GM19463 (cell line): ENCODE results near the gene FBXW8.
A peak's percentile ranks its signal among the peaks of the same experiment; 100 is the strongest.

Source experiments
- ATAC-seq: cut with Tn5 transposase; IDR thresholded peaks from one replicate; pipeline ENCODE4 v1.9.1; 2021; ENCODE audit warnings: mild to moderate bottlenecking, moderate library complexity; ENCODE audit not compliant: unreplicated experiment

Gene FBXW8

GRCh38 chr12:116922194-116922897, 11.6 kb downstream of the FBXW8 start:
- ATAC-seq: peak; percentile 52

DNA sequence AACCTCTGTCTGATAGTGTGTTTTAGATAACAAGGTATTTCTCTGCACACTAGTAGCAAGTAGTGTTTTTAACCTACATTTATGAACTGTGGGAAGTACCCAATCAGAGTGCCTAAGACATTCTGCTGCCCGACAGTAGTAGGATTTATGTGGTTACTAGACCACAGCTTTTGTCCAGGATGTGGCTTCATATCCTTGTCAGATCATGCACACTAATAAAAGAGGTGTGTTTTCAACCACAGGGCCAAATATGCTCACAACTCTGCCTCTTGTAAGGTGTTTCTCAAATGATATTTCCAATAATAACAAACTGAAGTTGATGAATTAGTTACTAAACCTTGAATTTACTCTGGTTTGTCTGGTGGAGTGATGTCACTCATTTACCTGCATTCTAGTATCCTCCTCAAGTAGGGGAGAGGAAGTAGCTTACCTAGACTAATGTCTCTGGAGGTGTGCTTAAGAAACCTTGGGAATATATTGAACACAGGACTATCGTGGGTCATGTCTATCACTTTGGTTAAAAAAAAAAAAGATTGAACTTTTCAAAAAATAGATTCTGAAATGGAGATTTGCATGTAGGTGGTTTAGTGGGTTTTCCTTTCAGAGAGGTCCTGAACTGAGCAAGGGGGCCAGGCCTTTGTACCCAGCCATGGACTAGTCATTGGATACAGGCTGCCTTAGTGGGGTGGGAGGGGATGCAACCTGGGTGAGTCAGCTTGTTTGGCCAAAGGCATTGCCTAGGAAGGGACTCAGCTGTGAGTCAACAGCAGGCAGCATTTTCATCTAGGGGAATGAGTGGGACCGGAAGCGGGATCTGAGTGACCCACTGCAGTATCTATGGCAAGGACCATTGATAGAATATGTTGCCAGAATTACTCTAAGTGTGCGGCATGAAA, 14.1 kb downstream of the FBXW8 start:
- peak; percentile 76 for ATAC-seq

GRCh38 chr12:116926283-116927243, 15.8 kb downstream of the FBXW8 start:
- ATAC-seq: no peak

DNA sequence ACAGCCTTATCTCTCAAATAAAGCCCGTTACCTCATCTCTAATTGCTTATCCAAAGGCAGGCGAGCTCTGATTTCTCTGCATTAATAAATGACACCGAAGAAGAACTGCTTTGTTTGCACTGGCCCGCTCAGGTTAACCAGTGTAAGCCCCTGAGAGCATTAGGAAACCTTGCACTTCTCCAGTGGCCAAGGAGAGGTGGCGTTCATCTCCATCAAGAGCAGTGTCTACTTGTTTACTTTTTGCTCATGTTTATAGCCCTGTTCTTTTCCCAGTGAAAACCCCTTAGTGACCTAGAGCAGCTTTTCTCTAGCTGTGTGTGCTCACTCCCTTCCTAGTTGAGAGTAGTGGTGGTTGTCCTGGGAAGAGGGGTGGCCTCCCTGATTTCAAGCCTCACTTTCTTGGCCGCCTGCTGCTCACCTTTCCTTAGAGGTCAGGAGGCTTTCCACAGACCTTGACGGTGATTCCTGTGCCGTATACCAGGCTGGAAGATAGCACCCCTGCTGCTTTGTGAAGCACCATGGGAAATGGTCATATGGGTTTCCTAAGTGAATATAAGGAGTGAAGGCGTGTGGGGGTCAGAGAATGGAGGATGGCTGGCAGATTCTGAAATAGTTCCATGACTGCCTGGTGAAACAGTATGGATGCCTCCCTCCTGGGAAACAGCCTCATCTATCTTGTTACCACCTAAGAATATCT, 16.6 kb downstream of the FBXW8 start:
- no peak for ATAC-seq

DNA sequence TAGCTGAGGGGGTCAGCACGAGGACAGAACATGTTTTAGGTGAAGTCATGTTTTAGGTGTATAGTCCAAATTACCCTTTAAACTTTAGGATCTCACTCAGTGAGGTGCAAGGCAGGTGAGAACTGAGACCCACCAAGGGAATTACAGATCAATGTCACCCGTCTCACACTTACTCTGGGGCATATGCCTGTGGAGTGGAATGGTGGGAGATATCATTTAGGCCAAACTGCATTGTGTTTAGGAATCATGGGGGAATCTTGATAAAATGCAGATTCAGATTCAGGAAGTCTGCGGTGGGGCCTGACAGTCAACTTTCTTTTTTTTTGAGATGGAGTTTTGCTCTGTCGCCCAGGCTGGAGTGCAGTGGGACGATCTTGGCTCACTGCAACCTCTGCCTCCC, 17.8 kb downstream of the FBXW8 start:
- no peak for ATAC-seq

- no peak for ATAC-seq
Measured at GRCh38 chr12:116929885-116930284, 19.1 kb downstream of the FBXW8 start.

DNA sequence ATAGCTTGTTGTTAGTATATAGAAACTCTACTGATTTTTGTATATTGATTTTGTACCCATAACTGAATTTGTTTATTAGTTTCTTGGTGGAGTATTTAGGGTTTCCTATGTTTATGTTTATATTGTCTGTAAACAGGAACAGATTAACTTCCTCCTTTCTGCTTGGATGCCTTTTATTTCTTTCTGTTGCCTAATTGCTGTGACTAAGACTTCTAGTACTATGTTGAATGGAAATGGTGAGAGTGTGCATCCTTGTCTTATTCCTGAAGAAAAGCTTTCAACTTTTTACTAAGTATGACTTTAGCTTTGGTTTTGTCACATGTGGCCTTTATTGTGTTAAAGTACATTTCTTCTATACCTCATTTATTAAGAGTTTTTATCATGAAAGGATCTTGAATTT, 20.9 kb downstream of the FBXW8 start:
- ATAC-seq: no peak

DNA sequence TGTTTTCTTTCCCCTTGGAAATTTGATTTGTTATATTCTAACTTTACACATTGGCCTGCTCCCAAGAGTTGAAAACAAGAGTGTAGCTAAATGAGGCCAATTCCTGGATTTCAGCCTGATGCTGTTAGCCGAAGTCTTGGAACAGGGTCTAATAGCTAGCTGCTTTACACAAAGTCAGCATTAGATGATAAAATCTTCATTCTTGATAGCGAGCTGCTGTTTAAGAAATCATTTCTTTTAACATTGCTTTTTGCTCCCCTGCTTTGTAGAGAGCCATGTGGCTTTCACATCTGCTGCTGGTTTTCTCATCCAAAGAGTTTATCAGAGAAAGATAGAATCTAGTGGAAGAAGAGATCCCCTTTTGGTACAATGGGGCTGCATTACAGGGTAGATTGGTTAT, 22.3 kb downstream of the FBXW8 start:
- no peak for ATAC-seq

DNA sequence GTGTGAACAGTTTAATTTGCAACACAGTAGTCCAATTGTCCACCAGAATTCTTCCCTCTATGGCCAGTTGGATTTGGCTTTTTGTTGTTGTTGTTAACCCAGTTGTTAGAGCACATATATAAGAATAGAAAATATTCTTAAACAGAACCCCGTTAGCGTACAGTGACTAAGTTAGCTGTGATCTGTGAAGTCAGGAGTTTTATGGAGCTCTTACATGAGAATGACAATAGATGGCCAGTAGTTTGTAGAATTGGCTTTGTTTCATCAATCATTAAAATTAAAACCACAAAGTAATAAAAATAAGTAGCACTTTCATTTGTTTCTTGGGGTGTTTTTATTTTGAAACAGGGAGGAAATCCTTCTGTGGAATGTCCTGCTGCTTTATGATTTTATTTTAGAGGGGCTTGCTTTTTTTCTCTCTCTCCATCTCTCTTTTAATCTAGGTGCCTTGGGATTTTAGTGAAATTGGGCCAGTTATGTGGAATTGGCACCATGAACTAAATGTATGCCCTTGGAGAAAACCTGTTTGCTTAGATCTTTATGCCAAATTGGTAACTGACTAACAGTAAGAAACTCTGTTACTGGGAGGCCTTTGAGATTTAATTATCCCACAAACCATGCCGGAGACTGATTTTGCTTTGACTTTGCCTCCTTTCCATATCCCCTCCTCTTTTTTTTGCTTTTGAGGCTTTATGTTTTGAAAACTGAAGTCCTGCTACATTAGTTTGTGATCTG, 22.9 kb downstream of the FBXW8 start:
- ATAC-seq: no peak

DNA sequence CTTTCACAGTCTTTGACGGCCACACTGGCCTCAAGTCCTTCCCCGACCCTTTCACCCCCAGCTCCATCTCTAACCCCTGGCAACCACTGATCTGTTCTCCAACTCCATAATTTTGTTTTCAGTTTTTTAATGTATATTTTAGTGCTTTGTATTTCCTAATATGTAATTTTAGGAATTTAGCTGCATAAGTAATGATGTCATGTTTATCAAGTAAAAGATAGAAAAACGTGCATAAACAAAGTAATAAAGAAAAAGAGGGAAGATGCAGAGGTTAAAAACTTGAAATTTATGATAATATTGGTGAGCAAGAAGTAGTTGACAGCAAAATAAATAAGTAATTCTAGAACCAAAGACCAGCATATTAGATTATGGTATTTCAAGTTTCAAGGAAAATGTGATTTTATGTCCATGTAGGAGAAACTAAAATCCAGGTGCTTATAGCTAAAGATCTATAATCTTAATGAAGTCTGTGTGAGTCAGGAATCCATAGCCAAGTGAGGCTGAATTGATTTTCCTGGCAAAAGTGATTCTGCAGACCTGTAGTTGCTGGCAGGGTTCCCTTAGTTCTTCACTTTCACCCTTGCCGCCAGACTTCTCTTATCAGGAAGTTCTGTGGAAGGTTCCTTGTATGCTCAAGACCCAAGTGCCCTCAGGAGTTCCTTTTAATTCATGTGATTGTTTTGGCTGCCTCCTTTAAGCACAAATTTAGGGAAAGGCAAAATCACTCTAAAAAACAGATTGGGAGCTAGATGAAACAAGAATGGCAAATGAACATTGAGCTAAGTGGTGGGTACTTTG, 24.4 kb downstream of the FBXW8 start:
- ATAC-seq: no peak

GRCh38 chr12:116937640-116938039, 26.9 kb downstream of the FBXW8 start:
- ATAC-seq: no peak

- no peak for ATAC-seq
Measured at GRCh38 chr12:116939734-116940133, 29.0 kb downstream of the FBXW8 start.

DNA sequence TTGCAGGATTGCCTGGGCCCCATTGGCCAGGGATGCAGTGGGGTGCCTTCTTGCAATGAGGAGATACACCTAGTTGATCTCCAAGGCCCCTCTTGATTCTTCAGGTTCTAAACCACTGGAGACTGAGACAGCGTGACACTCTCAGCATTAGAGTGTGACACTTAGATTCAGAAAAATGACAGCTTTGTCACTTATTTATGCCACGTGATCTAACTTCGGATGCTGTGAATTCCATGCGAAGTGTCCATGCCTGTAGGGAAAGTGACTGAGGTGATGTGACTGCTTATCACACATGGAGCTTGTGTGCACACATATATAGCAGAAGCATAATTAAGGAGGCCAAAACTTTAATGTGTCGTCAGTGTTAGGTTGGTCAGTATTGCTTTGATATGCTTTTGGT, 30.4 kb downstream of the FBXW8 start:
- ATAC-seq: no peak

- no peak for ATAC-seq
Measured at GRCh38 chr12:116943419-116944372, 32.9 kb downstream of the FBXW8 start.

GRCh38 chr12:116945886-116946550, 35.3 kb downstream of the FBXW8 start:
- no peak for ATAC-seq

GRCh38 chr12:116948298-116948697, 37.5 kb downstream of the FBXW8 start:
- ATAC-seq: no peak

GRCh38 chr12:116950628-116951325, 40.0 kb downstream of the FBXW8 start:
- ATAC-seq: no peak
